IPS-NIHi7 (cell line): ENCODE measurements around the gene PITPNM1.
A peak's percentile ranks its signal among the peaks of the same experiment; 100 is the strongest.

Source experiments
- DNase-seq: peaks from one replicate; pipeline ENCODE4 v3.0.0; 2012; ENCODE audit warnings: mixed read lengths; ENCODE audit errors: extremely low spot score

The PITPNM1 gene

DNA sequence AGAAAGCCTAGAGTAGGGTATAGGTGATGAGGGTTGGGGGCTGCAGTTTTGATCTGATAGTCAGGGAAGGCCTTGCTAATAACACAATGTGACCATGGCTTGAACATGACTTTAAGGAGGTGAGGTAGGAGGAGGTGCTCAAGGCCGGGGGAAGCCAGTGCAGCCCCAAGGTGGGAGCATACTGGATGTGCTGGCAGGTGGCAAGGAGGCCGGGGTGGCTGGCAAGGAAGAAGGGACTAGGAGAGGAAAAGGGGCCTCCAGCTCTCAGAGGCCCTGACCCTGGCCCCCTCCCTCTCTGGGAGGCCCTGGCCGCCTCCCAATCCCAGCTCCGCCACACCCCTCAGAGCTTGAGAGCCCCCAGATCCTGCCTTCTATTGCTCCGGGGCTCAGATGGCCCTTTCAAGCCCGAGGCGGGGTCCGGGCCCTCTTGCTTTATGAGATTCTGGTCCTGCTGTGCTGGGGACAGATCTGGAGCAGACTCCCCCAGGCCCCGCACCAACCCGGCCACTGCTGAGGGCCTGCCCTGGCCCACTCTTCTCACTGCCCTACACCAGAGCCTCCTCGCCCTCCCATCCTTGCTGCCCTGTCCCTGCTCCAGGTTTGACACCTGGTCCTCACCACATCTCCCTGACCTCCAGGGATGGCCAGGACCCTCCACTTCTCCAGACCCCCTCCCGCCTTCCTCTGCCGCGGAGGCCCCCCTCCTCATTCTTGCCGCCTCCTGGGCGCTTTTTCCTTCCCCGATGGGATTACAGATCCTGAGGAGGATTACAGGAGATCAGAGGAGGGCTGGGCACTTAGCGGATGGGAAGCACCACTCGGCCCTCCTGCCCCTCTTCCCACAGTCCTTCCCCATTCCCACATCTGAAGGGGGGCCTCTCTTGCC is 1.8 kb downstream of the PITPNM1 start:
- DNase-seq = no peak

DNA sequence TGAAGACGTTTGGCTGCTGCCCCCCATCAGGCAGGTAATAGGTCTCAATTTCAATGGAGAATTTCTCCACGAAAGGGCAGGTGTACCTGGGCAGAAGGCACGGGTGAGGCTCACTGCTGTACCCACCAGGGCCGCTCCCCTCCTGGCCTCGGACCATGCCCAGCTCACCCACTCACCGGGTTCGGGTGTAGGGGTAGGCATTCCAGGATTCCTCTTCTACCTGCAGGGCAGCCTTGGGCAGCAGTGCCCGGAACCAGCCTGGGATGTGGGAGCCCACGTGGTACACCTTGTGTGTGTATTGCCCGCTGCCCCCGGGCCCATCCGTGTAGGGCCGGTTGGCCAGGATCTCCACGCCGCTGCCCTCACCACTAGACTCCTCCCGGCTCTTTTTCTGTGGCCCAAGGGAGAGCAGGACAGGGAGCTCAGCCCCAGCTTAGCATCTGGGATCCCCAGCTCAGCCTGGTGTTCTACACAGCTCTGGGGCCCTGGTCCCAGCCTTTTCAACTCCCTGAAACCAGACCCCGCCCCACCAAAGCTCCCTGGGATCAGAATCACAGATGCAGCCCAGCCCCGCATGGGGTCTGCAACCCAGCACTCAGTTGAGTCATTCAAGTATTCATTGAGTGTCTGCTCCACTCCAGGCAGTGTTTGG is 2.7 kb downstream of the PITPNM1 start:
- no peak for DNase-seq

DNA sequence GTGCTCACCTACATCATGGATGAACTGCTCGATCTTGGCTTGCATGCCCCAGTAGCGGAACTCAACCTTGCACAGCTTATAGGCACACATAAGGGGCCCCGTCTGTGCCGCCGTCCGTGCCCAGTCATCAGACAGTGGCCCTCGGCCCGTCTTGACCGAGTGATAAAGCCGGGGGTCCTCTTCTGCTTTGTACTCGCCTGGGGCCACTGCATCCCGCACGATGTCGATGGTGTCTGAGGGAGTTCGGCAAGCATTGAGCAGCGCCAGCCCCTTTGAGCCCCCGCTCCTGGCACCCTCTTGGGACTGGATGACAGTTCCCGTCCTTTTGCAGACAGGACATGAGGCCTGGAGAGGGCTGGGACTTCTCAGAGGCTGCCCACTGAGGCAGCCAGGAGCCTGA is 3.3 kb downstream of the PITPNM1 start:
- no peak for DNase-seq

DNA sequence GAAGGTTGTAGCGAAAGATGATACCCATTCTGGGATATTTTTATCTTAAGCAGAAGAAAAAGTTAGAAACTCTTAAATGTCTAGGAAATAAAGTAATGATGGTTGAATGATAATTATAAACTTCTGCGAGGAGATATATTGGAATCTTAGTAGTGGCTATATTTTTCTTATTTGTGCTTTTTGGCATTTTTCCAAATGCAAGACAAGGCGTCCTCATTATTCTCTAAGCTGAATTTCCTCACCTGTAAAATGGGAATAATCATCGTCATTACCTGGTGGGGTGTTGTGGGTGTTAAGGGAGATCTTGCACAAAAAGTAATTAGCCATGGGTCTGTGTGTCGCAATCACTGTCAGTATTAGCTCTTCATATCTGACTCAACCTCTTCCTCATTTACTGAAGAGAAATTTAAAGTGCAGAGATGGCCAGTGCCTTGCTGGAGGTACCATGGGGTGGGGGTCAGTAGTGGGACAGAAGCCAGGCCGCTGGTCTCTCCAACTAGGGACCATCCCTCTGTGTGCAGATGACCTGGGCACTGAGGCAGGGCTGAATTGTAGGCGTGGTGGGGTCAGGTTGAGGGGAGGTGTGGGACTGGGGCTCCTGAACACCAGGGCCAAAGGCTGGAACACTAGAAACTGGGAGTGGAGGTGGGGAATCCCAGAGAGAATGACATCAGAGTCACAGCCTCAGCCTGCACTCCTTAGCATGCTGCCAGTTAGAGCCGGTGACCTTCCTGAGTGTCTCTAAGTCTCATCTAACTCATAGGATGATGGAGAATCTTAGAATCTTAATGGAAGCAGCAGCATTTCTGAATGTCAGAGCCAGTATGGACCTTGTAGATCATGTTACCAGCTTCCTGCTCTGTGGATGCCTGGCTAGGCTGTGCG is 4.1 kb downstream of the PITPNM1 start:
- no peak for DNase-seq

DNA sequence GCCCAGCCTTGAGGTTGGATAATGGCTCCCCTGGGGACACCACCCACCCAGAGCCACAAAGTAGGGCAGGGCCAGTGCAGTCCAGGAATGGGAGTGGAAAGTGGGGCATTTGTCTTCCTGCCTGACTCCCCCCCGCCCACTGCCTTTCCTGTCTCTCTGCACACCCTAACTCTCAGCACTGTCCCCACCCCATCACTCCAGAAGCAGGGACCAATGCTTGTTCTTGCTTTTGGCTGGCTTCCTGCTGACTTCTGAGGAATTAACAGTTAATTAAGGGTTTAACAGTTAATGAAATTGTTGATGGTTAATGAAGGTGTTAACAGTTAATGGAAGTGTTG is 4.7 kb downstream of the PITPNM1 start:
- no peak for DNase-seq

DNA sequence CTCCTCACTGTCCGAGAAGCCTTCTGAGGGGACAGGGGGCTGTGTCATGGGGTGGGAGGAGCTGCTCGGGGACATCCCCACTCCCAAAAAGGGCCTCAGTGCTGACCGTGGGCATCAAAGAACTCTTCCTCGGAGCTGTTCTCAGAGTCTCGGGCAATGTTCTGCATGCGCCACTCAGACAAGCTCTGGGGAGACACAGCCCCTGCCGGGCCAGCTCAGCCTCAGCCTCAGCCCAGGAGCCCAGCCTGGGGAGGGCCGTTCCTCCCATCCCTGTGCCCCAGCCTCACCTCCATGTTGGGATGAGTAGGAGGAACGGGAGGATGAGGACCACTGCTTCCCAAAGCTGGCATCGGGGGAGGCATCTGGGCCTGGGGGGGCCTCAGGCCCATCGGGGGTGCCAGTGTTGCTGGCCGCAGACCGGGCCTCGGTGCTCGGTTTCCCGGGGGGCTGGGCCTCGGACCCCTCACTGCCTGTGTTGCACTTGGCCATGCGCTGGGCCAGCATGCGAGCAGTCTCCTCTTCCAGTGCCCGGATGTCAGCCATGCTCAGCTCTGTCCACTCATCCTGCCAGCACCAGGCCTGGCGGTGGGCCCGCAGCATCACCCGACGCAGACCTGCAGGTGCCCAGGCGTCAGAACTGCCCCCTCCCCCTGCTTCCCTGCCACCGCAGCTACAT is 5.2 kb downstream of the PITPNM1 start:
- no peak for DNase-seq

DNA sequence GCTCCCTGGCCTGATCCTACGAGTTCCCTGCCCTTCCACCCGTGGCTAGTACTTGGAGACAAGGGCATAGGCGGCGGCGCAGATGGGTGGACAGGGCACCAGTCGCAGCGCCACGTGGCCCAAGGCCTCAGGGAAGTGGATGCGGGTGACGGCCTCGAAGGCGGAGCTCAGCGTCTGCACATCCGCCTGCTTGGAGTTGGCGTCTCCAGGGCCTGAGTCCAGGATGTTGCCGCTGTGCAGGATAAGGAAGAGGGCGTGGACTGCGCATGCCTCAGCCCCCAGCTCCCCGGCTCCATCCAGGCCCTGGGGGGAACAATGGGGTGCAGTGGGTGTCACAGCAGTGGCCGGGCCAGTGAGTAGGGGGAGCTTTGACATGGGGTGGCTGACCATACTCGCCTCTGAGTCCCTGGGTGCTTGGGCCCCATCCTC is 6.6 kb downstream of the PITPNM1 start:
- no peak for DNase-seq

DNA sequence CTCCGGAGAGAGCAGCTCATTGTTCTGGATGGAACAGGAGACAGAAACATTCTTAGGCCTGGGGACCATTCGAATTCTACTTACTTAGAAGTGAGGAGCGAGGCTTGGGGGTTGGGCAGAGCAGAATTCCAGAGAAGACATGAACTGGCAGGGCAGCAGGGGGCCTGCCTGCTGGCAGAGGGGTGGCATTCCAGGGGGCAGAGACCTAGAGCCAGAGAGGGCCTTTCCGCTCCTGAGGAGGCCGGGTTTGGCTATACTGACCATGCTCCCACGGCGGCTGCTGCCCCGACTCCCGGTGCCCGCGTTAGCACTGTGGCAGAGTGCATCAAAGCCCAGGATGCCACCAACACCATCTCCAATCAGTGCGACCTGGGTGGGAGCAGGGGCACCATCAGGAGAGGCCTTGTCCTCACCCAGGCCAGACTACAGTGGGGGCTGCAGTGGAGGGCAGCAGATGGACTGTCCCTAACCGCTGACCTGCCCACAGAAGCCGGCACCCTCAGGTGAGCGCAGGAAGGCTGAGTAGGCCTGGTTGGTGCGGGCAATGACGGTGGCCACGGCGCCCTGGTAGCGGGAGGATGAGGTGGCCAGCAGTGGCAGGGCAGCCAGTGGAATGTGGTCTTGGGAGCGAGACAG is 7.4 kb downstream of the PITPNM1 start:
- DNase-seq = no peak

DNA sequence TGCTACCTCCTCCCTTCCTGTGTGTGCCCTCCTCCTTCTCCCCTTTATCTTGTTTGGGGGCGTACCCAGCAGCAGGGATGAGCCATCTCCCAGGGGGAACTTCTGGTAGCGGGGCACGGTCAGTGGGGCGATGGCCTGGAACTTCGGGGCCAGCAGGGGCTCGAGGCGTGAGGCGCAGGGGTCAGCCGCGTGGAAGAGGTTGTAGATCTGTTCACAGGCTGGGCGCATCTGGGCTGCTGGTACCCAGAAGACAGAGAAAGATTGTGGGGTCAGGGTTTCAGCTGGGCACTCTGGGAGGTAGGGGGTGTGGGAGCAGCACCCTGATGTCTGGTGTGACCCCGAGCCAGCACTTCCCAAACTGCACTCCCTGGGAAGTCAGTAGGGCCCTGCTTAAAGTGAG is 9.1 kb downstream of the PITPNM1 start:
- no peak for DNase-seq

DNA sequence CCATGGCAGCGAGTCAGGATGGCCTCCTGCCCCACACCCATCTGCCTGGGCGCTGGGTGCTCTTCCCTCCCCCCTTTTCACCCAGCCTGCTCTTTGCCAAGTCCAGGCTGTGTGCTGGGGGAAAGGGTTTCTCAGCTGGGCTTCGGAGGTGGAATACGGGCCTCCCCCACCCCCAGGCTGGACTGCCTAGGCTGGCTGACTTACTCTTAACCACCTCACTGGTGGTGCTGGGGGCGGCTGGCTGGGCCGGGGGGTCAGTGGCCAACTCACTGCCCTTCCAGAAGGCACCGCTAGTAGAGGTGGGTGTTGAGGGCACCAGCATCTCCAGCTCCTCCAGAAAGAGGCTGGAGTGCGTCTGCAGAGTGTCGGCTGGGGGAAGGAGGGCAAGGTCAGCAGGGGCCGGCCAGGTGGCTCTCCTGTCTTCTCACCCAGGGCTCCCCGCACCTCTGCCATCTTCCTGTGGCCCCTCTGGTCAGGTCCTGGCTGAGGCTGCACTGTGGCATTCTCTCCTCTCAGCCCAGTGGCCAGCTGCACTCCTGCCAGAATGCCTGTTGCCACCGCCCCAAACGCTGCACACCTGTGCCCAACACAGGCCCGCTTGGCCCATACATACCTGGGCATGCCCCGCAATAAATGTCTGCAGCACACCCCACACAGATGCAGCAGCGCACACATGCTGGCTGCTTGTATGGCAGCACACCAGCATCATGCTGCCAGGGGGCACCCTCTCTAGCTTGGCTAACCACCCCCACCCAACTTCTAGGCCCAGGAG is 9.7 kb downstream of the PITPNM1 start:
- no peak for DNase-seq

DNA sequence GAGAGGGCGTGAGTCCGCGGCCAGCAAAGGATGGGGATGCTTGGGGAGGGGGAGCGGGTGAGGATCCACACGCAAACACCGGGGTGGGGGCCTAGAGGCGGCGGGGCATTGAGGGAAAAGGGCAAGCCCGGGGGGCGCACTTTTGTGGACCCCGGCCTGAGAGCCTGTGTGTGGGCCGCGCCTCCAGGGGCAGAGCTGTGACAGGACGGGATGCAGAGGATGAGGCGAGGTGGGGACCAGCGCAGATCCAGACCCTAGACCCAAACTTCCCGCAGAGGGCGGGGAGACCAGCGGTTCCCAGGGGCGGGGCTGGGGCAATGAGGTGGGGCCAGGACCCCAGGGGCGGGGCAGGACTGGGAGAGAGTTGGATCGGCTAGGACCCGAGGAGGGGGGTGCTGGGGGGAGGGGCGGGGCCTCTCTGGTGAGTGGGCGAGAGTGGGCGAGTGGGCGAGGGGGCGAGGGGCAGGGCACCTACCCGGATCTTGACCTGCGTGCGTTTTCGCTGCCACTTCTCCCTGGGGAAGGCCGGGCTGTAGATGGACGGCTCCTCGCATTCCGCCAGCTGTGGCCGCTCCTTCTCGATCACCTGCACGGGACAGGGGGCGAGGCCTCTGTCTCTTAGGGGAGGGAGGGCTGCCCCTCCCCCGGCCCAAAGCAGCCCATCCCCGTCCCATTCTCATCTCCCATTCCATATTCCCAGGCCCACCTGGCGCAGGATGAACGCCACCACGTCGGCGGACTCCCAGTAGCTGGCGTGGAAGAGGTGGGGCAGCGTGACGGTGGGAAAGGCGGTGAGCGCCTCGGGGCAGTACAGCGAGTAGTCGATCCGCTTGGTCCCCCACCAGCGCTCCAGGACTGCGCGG is 10.6 kb downstream of the PITPNM1 start:
- peak; percentile 43 for DNase-seq

DNA sequence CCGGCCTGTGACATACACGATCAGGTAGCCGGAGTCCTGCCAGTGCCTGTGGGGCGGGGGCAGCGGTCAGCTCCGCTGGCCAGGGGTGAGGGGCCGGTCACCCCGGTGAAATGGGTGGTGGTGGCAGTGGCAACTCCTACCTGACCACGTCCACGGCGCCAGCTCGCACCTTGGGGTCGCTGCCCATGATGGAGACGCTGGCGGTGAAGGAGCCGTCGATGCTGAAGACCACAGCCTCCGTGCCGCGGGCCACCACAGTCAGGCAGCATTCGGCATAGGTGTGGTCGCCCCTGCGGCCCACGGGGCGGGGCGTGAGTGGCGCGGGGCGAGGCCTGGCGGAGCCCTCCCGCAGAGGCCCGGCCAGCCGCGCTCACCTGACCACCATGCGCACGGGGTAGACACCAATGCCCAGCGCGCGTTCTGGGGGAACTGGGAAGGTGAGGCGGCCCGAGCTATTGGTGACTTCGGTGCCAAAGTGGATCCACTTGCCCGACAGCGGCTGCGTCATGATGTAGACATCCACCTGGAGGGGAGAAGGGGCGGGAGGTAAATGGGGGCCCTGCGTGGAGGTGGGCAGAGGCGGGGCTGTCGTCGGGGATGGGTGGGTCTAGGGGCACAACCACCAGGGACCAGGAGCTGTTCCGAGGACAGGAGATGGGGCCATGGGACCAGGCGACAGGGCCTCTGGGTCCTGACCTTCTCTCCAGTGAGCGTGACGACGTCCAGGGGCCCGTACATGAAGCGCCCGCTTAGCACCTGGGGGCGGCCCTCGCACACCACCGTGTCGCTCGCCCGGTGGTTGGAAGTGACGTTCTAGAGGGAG is 11.4 kb downstream of the PITPNM1 start:
- DNase-seq = no peak

DNA sequence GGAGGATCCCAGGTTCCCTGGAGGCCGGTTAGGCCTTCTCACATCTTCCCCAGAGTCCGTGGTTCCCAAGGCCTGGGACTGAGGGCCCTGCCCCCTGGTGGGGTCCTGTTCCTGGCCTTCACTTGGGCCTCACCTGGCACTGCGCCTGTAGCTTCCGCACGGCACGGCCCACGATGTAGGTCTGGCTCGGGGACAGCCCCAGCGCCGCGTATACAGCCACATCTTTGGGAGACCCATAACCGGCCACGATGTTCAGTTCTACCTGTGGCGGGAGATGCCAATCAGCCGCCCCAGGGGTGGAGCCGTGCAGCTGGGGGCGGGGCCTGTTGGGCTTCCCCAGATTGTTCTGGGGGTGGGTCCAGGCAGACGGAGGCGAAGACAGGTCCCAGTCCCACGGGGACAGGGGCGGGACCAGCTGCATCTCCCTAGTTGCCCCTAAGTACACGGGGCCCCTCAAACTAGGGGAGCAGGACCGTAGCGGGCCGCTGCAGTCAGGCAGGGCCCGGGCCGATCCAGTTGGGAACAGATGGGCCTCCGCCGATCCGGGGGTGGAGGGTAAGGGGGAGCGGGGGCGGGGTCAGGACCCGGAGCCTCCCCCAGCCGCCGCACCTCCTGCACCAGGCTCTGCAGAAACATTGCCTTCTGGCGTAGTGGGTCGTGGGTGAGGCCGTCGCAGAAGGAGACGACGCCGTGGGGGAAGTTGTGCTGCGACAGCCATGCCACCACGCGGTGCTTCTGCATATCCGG is 12.2 kb downstream of the PITPNM1 start:
- peak; percentile 72 for DNase-seq

DNA sequence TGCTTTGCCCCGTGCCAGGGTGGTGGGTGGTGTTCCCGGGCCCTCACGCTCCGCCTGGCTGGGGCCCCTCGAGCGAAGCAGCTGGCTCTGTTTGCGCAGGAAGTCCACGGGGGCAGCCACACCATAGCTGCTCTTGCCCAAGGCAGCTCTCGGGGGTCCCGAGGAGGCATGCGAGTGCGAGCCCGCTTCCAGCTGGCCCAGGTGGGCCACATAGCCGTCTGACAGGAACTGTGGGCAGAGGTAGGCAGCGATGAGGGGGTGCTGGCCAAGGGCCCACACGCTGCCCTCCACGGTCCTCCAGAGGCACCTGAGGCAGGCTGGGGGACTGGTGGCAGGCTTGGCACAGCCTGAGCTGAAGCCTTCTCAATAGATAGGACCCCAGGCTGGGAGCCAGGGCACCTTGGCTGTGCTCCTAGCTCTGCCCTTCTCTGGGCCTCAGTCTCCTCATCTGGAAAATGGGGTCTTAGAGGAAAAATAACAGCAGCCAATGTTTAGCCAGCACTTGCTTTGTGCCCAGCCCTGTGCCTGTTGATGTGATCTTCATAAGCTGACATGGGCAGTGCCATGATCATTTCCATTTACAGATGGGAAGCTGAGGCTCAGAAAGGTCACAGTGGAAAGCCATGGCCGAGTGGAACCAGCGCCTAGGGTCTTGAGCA is 13.0 kb downstream of the PITPNM1 start:
- no peak for DNase-seq

DNA sequence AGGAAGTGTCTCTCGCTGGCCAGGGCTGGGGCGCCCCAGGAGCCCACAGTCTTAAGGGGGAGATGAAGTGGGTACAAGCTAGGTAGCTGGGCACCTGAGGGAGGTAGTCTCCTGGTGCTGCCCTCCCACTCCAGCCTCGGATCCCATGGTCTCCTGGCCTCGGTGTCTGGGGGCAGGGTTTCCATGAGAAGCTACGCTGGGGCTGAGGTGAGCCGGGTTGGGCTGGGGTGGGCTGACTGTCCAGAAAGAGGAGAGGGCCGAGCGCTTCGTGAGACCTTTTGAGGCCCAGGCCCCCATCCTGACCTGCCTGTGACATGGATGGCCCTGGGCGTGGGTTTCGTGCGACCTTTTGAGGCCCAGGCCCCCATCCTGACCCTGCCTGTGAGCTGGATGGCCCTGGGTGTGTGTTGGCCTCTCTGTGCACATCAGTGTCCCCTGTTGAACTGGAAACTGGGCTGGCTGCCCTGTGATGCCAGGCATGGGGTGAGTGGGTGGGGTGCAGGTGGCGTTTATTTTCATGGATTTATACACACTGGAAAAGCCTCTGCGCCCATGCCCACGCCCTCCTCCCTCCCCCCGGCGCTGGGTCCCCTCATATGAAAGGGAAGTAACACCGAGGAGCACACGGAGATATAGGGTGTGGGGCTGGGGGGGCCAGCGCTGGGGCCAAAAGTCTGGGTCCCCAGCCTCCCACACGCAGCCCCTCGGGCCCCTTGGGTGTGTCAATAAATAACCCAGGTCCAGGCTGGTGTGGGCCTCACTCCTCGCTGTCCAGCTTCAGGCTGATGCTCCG is 13.7 kb downstream of the PITPNM1 start:
- no peak for DNase-seq

DNA sequence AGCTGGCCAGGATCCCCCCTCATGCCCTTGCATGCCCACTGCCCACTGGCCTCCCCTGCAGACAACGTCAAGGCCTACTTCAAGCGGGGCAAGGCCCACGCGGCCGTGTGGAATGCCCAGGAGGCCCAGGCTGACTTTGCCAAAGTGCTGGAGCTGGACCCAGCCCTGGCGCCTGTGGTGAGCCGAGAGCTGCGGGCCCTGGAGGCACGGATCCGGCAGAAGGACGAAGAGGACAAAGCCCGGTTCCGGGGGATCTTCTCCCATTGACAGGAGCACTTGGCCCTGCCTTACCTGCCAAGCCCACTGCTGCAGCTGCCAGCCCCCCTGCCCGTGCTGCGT is 14.5 kb downstream of the PITPNM1 start:
- DNase-seq = no peak
